Dermis microvascular lymphatic vessel endothelial cell (primary cell): ENCODE measurements around the gene TMEM273. TPM values are rescaled to one million over a fixed set of nuclear protein-coding genes. Genes with fewer than 3 reads are reported as not detected.
A peak's percentile ranks its signal among the peaks of the same experiment; 100 is the strongest.
"Not testable (repeated sequence)": the region's sequence is repeated elsewhere in the genome, so short reads cannot be mapped to it uniquely, and the experiment has no call there.

ENCODE experiments used
- DNase-seq, 2 donors: peaks; one replicate each; pipeline versions ENCODE4 v3.0.0 to v3.0.0-alpha.2; 2010; ENCODE audit warnings: low read depth in 2 of 2
- total RNA-seq: library from RNA; depleted of rRNA; stranded (reverse); fragments of >200 nt; gene quantifications from 2 replicates; pipeline ENCODE4 v1.2.1, GENCODE V29; 2014

The TMEM273 gene
- total RNA-seq, 1 donor from 2014 or later = 14.8 TPM

- DNase-seq = no peak
Observed at GRCh38 chr10:49205206-49205605, 17.0 kb upstream of the TMEM273 start.

- no peak for DNase-seq
Observed at GRCh38 chr10:49204119-49204518, 15.9 kb upstream of the TMEM273 start.

- DNase-seq = no peak
Observed at GRCh38 chr10:49202266-49202665, 14.1 kb upstream of the TMEM273 start.

DNA sequence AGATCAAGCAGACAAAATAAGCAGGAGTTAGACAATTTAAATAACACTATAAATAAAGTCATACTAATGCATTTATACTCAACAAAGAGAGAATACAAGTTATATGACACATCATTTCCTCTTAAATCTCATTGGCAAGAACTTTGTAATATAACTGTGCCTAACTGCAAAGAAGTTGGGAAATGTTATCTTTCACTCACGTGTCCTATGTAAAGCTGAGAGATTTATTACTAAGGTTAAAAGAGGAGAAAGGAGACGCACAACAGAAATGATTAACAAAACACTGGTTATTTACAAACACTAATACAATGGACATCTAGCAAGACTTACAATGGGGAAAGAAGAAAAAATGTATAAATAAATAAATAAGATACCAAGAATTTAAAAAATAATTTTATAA lies 12.7 kb upstream of the TMEM273 start:
- peak in 1 of 2 donors; percentile 49 for DNase-seq

- no peak for DNase-seq
Observed at GRCh38 chr10:49197171-49197570, 9.0 kb upstream of the TMEM273 start.

DNA sequence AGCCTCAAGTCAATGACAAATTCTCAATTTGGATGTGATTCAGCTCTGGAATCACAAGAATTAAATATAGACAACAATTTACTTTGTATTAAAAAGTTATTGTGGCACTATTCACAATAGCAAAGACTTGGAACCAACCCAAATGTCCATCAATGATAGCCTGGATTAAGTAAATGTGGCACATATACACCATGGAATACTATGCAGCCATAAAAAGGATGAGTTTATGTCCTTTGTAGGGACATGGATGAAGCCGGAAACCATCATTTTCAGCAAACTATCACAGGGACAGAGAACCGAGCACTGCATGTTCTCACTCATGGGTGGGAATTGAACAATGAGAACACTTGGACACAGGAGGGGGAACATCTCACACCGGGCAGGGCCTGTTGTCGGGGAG lies 7.7 kb upstream of the TMEM273 start:
- DNase-seq = not testable (repeated sequence)

GRCh38 chr10:49194212-49194920 lies 6.2 kb upstream of the TMEM273 start:
- DNase-seq = peak in 1 of 2 donors; percentile 69

- DNase-seq = no peak
Observed at GRCh38 chr10:49191349-49191748, 3.2 kb upstream of the TMEM273 start.

DNA sequence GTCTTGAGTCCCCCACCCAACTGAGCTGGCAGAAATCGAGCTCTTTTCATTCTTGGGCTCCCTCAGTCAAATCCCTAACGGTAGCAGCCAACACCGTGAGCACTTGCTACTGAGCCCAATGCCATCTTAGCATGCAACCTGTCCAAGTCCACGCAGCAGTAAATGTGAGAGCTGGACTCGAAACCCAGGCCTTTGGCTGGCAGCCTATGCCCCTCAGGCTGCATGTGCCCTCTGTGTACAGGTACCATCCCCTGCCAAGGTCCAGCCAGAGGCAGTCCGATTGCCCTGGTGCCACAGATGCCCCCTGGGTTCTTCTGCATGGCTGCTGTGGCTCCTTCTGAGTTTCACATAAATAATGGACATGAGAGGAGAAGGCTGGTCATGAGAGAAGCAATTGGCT lies 1.2 kb upstream of the TMEM273 start:
- no peak for DNase-seq

- no peak for DNase-seq
Observed at GRCh38 chr10:49187044-49187484, 1.1 kb downstream of the TMEM273 start.

DNA sequence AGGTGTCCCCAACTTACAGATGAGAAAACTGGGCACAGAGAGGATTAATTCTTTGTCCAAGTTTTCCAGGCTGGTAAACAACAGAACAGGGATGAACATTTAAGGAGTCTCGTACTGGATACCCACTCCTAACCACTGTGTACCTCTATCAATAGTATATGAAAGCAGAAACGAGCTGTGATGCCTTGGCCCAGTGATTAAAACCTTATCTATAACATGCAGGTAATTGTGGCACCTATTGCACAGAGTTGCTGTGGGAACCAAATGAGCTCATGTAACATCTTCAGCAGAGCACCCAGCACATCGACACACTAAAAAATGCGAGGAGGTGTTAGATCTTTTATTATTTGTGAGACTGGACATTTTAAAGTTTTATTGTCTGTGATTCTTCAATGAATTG lies 1.6 kb downstream of the TMEM273 start:
- no peak for DNase-seq

GRCh38 chr10:49185213-49185612 lies 3.0 kb downstream of the TMEM273 start:
- no peak for DNase-seq

- DNase-seq = no peak
Observed at GRCh38 chr10:49184642-49185111, 3.5 kb downstream of the TMEM273 start.

DNA sequence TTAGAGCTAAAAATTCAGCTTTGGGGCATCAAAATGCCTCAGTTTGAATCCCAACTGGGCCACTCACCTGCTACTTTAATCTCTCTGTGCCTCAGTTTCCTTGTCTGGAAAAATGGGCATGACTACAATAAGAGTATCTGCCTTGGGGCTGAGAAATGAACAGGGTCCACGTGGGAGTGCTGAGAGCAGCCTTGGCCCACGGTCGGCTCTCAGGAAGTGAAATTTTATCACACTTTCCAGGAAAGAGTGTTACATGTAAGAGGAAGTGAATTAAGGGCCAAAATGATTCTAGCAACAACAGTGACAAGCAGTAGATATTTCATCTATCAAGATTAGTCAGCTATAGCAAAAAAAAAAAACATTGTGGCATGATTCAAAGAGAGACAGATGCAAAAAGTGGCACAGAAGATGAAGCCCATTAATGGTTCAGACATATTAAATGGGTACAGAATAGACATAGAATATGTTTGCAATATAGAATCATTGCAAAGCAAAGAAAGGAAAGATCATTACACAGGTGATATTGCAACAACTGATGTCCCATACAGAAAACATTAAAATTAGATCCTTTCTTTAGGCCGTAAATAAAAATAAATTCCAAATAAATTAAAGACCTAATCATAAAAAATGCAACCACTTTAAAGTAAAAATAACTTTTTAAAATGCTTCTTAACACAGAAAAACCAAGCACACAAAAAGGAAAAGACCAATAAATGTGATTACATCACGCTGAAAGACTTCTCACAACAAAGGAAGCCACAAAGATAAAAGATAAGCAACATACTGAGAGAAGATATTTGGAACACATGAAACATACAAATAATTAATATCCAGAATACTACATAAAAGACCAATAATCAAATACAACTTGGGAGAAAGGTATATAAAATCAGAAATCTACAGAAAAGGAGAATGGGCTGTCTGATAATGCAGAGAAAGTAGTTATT lies 4.3 kb downstream of the TMEM273 start:
- peak; percentile 61 to 74 for DNase-seq

DNA sequence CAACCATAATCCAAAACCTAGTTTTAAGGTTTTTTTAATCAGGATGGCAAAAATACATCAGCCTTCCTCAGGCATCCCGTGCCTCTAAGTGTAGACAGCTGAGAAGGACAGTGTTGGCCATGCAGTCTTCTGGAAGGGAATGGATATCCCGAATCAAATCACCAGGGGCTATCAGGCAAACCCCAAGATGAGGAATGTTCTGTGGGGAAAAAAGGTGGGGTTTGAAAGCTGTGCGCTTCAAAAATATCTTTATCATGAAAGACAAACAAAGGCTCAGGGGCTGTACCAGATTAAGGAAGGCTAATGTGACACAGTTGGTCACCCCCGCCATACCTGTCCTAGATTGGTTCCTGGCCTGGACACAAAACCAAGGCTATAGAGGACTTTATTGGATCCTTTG lies 5.4 kb downstream of the TMEM273 start:
- DNase-seq = no peak

GRCh38 chr10:49180444-49180860 lies 7.7 kb downstream of the TMEM273 start:
- DNase-seq = no peak

GRCh38 chr10:49179699-49180443 lies 8.3 kb downstream of the TMEM273 start:
- no peak for DNase-seq

DNA sequence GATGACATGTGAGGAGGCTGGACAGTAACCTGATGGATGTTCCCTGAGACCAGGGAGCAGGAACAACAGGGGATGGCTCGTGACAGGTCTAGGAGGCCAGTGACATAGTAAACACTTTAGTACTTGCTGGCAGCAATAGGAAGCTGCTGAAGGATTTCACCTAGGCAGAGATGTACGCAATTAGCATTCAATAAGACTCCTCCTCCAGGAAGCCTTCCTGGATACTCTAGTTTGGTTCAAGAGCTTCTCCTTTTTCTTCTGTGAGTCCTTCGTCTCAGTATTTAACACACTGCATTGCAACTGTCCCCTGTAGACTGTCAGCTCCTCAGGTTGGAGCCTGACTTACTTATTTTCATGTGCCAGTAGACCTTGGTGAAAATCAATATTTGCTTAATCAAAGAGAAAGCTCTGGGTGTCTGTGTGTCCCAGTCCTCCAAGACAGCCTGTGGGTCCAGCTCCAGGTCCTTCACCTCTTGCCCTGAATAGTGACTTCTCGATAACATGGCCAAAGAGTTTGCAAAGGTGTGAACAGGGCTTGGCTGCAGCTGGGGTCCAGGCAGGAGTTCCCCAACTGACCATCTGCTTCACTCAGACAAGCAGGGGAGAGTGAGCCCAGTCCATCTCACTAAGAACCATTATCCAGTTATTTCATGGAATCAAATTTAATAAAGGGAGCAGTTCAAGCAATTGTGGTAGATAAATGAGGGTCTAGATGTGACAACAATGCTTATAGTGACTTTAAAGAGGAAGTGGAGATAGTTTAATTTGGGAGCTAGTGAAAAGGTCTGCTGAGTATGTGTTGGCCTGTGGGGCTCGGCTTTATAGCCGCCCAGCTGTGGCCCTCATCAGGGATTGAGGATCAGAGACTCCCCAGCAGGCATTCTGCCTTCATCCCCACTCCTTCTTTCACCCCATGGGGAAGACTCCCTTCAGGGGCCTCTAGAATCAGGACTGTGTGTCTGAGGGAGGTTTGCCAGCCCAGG lies 9.4 kb downstream of the TMEM273 start:
- DNase-seq = no peak

DNA sequence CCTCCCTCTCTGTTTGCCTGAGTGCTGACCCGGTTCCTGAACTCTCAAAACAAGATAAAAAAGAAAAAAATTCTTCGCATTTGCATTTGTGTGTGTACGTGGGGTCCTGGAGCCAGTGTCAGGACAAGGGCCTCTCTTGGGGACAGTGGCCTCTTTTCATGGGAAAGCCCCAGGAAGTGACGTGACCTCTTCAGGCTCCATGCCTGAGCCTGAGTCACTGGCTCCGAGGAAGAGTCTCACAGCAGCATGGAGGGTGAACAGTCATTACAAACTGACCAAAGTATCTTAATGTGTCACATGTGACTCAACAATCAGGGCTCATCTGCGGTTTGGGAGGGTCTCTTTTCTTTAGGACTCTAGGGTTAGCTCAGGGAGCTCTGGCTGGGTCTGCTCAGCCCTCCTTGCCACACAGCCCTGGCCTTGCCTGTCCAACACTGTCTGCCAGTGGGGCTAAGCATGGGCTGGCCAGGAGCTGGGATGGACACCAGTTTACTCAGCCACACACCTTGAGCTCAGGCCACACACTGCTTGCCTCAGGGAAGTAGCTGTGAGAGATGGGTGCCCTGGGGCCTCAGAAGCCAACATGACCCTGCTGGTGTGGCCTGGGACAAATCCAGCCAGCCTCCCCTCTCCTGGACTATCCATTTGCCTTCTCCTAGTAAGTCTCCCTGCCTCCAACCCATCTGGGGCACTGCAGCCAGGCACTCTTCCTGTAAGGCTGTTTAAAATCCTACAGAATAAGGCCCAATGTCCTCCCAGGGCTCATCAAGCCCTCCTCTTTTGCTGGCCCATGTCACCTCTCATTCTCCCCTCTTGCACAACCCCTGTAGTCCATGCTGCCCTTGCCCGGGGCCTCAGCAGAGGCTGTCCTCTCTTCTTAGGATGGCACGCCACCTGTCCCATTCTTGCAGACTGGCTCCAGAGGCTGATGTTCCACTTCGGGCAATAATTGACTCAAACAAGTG lies 10.5 kb downstream of the TMEM273 start:
- DNase-seq = peak; percentile 73 to 74
